Thoracic aorta (tissue), 2 donors: ENCODE results near the gene CACTIN. TPM values are rescaled to one million over a fixed set of nuclear protein-coding genes. Genes with fewer than 3 reads are reported as not detected.

ENCODE experiments used
- ATAC-seq: fragments of 150-250 bp; one replicate; pipeline ENCODE4 v1.8.0; 2017; ENCODE audit warnings: low read depth; ENCODE audit not compliant: insufficient number of reproducible peaks, low FRiP score
- DNase-seq: peaks from one replicate; pipeline ENCODE4 v3.0.0-alpha.2; 2020; ENCODE audit warnings: low spot score
- H3K27ac ChIP-seq, 2 donors: fragments of 200-600 bp; sonication (generic); 1 replicate in 1 of 2; 2 replicates in 1 of 2; pipeline ENCODE4 v1.5.1; 2016; ENCODE audit warnings: mild to moderate bottlenecking in 2 of 2, moderate library complexity in 2 of 2
- H3K27me3 ChIP-seq: fragments of 200-600 bp; sonication (generic); replicated peaks from 2 replicates; pipeline ENCODE4 v1.6.0; 2016; ENCODE audit warnings: mild to moderate bottlenecking; ENCODE audit not compliant: insufficient read depth
- H3K36me3 ChIP-seq: fragments of 200-600 bp; sonication (generic); one replicate; pipeline ENCODE4 v1.5.1; 2016
- H3K4me1 ChIP-seq, 2 donors: fragments of 200-600 bp; sonication (generic); 1 replicate in 1 of 2; 2 replicates in 1 of 2; pipeline versions ENCODE4 v1.5.1 to v1.6.0; 2016; ENCODE audit warnings: low read depth in 2 of 2, mild to moderate bottlenecking in 1 of 2; ENCODE audit not compliant: control insufficient read depth in 1 of 2
- H3K4me3 ChIP-seq: fragments of 200-600 bp; sonication (generic); 2 replicates; pipeline ENCODE4 v1.5.1; 2016; ENCODE audit warnings: mild to moderate bottlenecking
- H3K9me3 ChIP-seq: fragments of 200-600 bp; sonication (generic); 2 replicates; pipeline ENCODE4 v1.5.1; 2016
- total RNA-seq, 2 donors: library from RNA; depleted of rRNA; stranded (reverse); fragments of >200 nt; gene quantifications; one replicate each; pipeline versions ENCODE4 v1.1.0 to v1.2.3, GENCODE V29; 2016
- TF ChIP-seq, protein P1 (sequence below): fragments of 200-600 bp; sonication (generic); IDR thresholded peaks from one replicate; pipeline ENCODE4 v1.5.1; 2019; ENCODE audit warnings: antibody characterized with exemption

Gene CACTIN
- total RNA-seq, 2 donors from 2014 or later = 33.4 to 38.0 TPM

GRCh38 chr19:3565139-3565538, 61.5 kb downstream of the CACTIN start:
- no peak overlapping the region for H3K27ac ChIP-seq
- DNase-seq = no peak
- no peaks in the 10 kb centered on the region for H3K9me3 ChIP-seq
- no peak for ATAC-seq
- H3K27me3 ChIP-seq = no peaks in the 10 kb centered on the region
- no peak overlapping the region for H3K4me3 ChIP-seq
- H3K4me1 ChIP-seq = no peaks in the 10 kb centered on the region
- TF ChIP-seq, protein P1, sequence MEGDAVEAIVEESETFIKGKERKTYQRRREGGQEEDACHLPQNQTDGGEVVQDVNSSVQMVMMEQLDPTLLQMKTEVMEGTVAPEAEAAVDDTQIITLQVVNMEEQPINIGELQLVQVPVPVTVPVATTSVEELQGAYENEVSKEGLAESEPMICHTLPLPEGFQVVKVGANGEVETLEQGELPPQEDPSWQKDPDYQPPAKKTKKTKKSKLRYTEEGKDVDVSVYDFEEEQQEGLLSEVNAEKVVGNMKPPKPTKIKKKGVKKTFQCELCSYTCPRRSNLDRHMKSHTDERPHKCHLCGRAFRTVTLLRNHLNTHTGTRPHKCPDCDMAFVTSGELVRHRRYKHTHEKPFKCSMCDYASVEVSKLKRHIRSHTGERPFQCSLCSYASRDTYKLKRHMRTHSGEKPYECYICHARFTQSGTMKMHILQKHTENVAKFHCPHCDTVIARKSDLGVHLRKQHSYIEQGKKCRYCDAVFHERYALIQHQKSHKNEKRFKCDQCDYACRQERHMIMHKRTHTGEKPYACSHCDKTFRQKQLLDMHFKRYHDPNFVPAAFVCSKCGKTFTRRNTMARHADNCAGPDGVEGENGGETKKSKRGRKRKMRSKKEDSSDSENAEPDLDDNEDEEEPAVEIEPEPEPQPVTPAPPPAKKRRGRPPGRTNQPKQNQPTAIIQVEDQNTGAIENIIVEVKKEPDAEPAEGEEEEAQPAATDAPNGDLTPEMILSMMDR = no peak
- no peaks in the 10 kb centered on the region for H3K36me3 ChIP-seq

DNA sequence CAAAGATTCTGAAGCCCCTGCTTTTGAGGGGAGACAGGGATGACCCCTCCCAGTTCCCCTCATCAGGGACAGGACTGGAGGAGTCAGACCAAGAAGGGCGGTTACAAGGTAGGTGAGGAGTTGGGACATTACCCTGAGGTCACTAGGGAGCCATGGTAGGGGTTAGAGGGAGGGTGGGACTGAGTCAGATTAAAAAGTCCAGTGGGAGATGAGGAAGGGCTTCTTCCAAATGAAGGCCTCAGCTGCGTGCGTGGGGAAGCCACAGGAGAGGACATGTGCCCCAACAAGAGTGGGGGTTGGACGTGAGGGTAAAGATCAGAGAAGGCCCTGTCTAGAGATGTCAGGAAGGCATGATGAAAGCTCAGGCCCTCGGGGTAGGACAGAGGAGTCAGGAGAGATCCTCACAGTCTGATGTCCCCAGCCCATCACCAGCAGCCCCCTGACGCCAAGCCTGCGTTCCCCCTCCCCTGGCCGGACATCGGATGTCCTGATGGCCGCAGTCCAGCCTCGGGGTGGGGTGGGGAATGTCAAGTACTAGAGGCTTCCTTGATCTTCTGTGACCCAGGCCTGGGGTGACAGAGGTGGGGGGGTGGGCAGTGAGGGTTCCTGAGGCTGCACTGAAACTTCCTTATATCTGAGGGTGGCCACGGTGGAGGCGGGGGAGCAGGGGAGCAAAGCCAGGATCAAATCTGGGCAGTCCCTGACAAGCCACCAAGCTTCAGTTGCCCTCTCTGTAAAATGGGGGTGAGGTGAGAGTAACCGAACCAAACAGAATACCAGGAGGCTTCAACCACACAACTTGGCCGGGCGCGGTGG, 62.7 kb downstream of the CACTIN start:
- ATAC-seq (no peak), DNase-seq (no peak)
- H3K36me3 ChIP-seq = no peaks in the 10 kb centered on the region
- H3K27ac ChIP-seq = no peak overlapping the region
- H3K9me3 ChIP-seq = no peaks in the 10 kb centered on the region
- TF ChIP-seq, protein P1 = no peak
- H3K4me3 ChIP-seq = no peak overlapping the region
- H3K27me3 ChIP-seq = no peaks in the 10 kb centered on the region
- H3K4me1 ChIP-seq = no peaks in the 10 kb centered on the region

Other genes with a start within 250 kb of the CACTIN start
- not detected for gene SMIM24, start 146.3 kb downstream of the CACTIN start, total RNA-seq
- not detected for gene SMIM44, start 143.3 kb downstream of the CACTIN start, total RNA-seq
- gene DOHH, start 126.1 kb downstream of the CACTIN start, total RNA-seq = 10 to 100 TPM; 22.0 to 24.2 TPM
- 10 to 100 TPM; 29.6 to 33.8 TPM for gene FZR1, start 120.5 kb downstream of the CACTIN start, total RNA-seq
- not detected for gene TEKTIP1, start 87.6 kb downstream of the CACTIN start, total RNA-seq
- 100 to 1,000 TPM in 1 of 2 donors, 10 to 100 TPM in 1; 85.6 to 112 TPM for gene MFSD12, start 69.2 kb downstream of the CACTIN start, total RNA-seq
- gene HMG20B, start 53.8 kb downstream of the CACTIN start, total RNA-seq = 100 to 1,000 TPM in 1 of 2 donors, 10 to 100 TPM in 1; 90.8 to 120 TPM
- gene GIPC3, start 41.3 kb downstream of the CACTIN start, total RNA-seq = 1 to 10 TPM; 1.1 to 1.6 TPM
- gene TBXA2R, start 19.9 kb downstream of the CACTIN start, total RNA-seq = 10 to 100 TPM; 29.4 to 39.1 TPM
- gene PIP5K1C, start 73.7 kb upstream of the CACTIN start, total RNA-seq = 10 to 100 TPM; 82.6 to 84.5 TPM
- 1 to 10 TPM in 1 of 2 donors, under 1 TPM in 1; 0.41 to 2.1 TPM for gene TJP3, start 81.6 kb upstream of the CACTIN start, total RNA-seq
- gene APBA3, start 134.9 kb upstream of the CACTIN start, total RNA-seq = 10 to 100 TPM; 17.4 to 26.8 TPM
- gene MRPL54, start 135.9 kb upstream of the CACTIN start, total RNA-seq = 10 to 100 TPM; 32.4 to 56.9 TPM
- gene RAX2, start 145.4 kb upstream of the CACTIN start, total RNA-seq = not detected
- 1 to 10 TPM; 5.4 to 6.4 TPM for gene MATK, start 159.6 kb upstream of the CACTIN start, total RNA-seq
- gene ZFR2, start 242.2 kb upstream of the CACTIN start, total RNA-seq = not detected